B cell (primary cell): ENCODE measurements around the gene NPAS2.

ENCODE experiments used
- EZH2 ChIP-seq: IDR thresholded peaks from 2 replicates; pipeline ENCODE4 v1.6.1; 2012; ENCODE audit warnings: borderline replicate concordance, low read depth, mild to moderate bottlenecking, moderate library complexity, low read length; ENCODE audit not compliant: insufficient read depth, poor library complexity, severe bottlenecking
- TF ChIP-seq, protein P1 (sequence below): fragments of 200-600 bp; IDR thresholded peaks from one replicate; pipeline ENCODE4 v1.8.0; 2022; ENCODE audit warnings: antibody characterized with exemption, mild to moderate bottlenecking

DNA sequence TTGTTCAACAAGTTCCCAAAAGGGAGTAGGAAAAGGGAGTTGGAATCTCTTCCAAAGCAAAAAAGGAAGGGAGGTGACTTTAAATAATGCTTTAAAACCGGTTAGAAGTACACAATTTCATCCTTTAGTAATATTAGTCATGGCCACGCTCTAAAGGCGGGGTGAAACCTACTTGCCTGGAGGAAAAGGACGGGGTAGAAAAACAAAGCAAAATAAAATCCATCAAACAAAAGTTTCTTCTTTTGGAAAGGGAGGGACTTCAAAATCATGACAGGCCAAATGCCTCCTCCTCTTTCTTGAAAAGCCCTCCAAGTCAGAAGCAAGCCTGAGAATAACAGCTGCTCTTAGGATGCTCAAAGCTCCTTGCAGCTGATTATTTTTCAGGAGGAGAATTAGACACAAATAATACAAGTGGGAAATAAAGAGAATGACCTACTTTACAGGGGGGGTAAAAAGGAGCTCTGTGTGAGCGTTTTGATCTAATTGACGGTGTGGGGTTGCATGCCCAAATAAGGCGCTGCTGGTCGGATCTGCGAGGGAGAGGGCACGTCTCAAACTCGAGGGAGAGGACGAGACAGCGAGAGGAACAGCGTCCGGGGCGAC lies 1.8 kb upstream of the NPAS2 start:
- TF ChIP-seq, protein P1, sequence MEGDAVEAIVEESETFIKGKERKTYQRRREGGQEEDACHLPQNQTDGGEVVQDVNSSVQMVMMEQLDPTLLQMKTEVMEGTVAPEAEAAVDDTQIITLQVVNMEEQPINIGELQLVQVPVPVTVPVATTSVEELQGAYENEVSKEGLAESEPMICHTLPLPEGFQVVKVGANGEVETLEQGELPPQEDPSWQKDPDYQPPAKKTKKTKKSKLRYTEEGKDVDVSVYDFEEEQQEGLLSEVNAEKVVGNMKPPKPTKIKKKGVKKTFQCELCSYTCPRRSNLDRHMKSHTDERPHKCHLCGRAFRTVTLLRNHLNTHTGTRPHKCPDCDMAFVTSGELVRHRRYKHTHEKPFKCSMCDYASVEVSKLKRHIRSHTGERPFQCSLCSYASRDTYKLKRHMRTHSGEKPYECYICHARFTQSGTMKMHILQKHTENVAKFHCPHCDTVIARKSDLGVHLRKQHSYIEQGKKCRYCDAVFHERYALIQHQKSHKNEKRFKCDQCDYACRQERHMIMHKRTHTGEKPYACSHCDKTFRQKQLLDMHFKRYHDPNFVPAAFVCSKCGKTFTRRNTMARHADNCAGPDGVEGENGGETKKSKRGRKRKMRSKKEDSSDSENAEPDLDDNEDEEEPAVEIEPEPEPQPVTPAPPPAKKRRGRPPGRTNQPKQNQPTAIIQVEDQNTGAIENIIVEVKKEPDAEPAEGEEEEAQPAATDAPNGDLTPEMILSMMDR, result no peak
- TF ChIP-seq EZH2, result no peak
